RWPE2 (cell line): ENCODE results near the gene UBA1.

Source experiments
- ATAC-seq: fragments of 200-7000 bp; cut with Tn5 transposase; 3 replicates; pipeline ENCODE4 v1.9.1; 2021; ENCODE audit warnings: low read depth
- DNase-seq: peaks from one replicate; pipeline ENCODE4 v3.0.0-alpha.2; 2020; ENCODE audit warnings: low spot score
- H3K27ac ChIP-seq: fragments of 450-650 bp; 2 replicates; pipeline ENCODE4 v1.5.1; 2017; ENCODE audit warnings: mild to moderate bottlenecking; ENCODE audit not compliant: poor library complexity, severe bottlenecking
- H3K27me3 ChIP-seq: fragments of 250-450 bp; sonication (Bioruptor Pico); 2 replicates; pipeline ENCODE4 v1.5.1; 2021; ENCODE audit warnings: mild to moderate bottlenecking, moderate library complexity; ENCODE audit not compliant: insufficient read depth, poor library complexity, severe bottlenecking
- H3K36me3 ChIP-seq: fragments of 250-450 bp; sonication (Bioruptor Pico); 2 replicates; pipeline ENCODE4 v1.5.1; 2020; ENCODE audit warnings: low read depth, mild to moderate bottlenecking, moderate library complexity
- H3K4me1 ChIP-seq: fragments of 250-450 bp; sonication (Bioruptor Pico); 2 replicates; pipeline ENCODE4 v1.5.1; 2021; ENCODE audit warnings: mild to moderate bottlenecking, moderate library complexity; ENCODE audit not compliant: insufficient read depth, poor library complexity, severe bottlenecking
- H3K4me3 ChIP-seq: fragments of 250-450 bp; sonication (Bioruptor Pico); 2 replicates; pipeline ENCODE4 v1.5.1; 2021; ENCODE audit warnings: mild to moderate bottlenecking, moderate library complexity; ENCODE audit not compliant: severe bottlenecking
- H3K9me3 ChIP-seq: fragments of 250-450 bp; sonication (Bioruptor Pico); 2 replicates; pipeline ENCODE4 v1.5.1; 2021; ENCODE audit warnings: mild to moderate bottlenecking, moderate library complexity; ENCODE audit not compliant: severe bottlenecking
- CTCF ChIP-seq: fragments of 450-650 bp; IDR thresholded peaks from one replicate; pipeline ENCODE4 v1.5.1; 2017; ENCODE audit warnings: mild to moderate bottlenecking, moderate library complexity; ENCODE audit not compliant: poor library complexity, severe bottlenecking

Gene UBA1

GRCh38 chrX:47226071-47226470 is 32.4 kb downstream of the UBA1 start:
- Histone ChIP-seq H3K4me1 (no peaks in the 10 kb centered on the region), H3K9me3 (no peaks in the 10 kb centered on the region), H3K36me3 (peaks cover 48% of the 10 kb centered on the region), H3K4me3 (no peak overlapping the region), H3K27me3 (no peaks in the 10 kb centered on the region), H3K27ac (no peak overlapping the region)
- ATAC-seq (no peak), DNase-seq (no peak)
- TF ChIP-seq CTCF: no peak

GRCh38 chrX:47226531-47227333 is 33.1 kb downstream of the UBA1 start:
- no peak for TF ChIP-seq CTCF
- no peaks in the 10 kb centered on the region for H3K9me3 ChIP-seq
- H3K36me3 ChIP-seq: peaks cover 43% of the 10 kb centered on the region
- H3K4me3 ChIP-seq: no peak overlapping the region
- H3K27me3 ChIP-seq: no peaks in the 10 kb centered on the region
- no peak overlapping the region for H3K27ac ChIP-seq
- ATAC-seq (no peak), DNase-seq (no peak)
- no peaks in the 10 kb centered on the region for H3K4me1 ChIP-seq

- no peaks in the 10 kb centered on the region for H3K27me3 ChIP-seq
- H3K36me3 ChIP-seq: peaks cover 39% of the 10 kb centered on the region
- no peaks in the 10 kb centered on the region for H3K9me3 ChIP-seq
- H3K4me1 ChIP-seq: peaks cover 2% of the 10 kb centered on the region
- ATAC-seq (no peak), DNase-seq (no peak)
- no peak overlapping the region for H3K4me3 ChIP-seq
- no peak for TF ChIP-seq CTCF
- no peak overlapping the region for H3K27ac ChIP-seq
Measured at GRCh38 chrX:47227334-47227583, 33.6 kb downstream of the UBA1 start.

- H3K36me3 ChIP-seq: peaks cover 31% of the 10 kb centered on the region
- H3K4me3 ChIP-seq: no peak overlapping the region
- no peaks in the 10 kb centered on the region for H3K27me3 ChIP-seq
Measured at GRCh38 chrX:47228550-47229270, 35.1 kb downstream of the UBA1 start.

More at GRCh38 chrX:47228550-47229270, 35.1 kb downstream of the UBA1 start:
- Histone ChIP-seq H3K4me1 (peaks cover 3% of the 10 kb centered on the region), H3K9me3 (no peaks in the 10 kb centered on the region), H3K27ac (no peak overlapping the region)
- no peak for TF ChIP-seq CTCF
- DNase-seq (no peak), ATAC-seq (no peak)
